ENCODE data around the gene BABAM2.

Gene BABAM2

DNA sequence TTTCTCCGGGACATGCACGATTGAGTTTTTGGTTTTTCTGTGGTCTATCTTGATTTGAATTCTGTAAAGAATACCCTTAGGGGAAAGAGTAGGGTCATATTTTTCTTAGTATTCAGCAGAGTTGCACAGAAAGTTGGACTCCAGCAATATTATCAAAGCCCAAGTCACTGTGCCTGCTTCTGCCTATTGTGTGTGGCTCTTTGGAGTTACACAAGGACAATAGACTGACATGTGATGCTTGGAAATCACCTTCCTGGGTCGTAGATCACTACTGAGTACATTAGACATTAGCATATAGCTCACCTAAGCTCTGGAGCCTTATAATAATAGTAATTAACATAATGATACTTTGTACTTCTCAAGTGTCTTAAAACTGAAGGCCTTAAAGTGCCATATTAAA is 263.3 kb downstream of the BABAM2 start:
- no peak for DNase-seq

DNA sequence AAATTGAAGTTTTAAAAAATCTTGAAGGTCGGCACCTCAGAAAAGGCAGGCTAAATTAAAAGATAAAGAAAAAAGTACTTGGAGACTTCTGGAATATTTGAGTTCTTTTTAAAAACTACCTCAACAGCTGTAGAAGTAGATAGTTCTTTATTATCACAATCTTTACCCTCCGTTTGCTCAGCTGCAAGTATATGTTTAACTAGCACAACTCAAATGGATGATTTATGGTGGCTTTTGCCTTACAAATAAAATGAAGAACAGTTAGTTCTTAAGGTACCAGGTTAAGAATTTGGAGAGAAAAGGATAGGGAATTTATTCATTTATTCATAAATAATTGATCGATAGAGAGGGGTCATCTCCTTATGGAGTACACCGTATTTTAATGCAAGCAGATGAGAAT is 264.6 kb downstream of the BABAM2 start:
- Histone ChIP-seq H3K4me1 (ENCODE audit: insufficient read depth, low read length) (no peaks in the 10 kb centered on the region), H3K9ac (ENCODE audit: low read depth, low read length) (no peak overlapping the region), H3K36me3 (ENCODE audit: insufficient read depth, low read length) (no peaks in the 10 kb centered on the region; the same call in 1 of the 2 replicates), H3K4me2 (ENCODE audit: insufficient read depth, low read length) (no peak overlapping the region), H3K27me3 (ENCODE audit: insufficient read depth, low read length, poor library complexity) (no peaks in the 10 kb centered on the region), H4K20me1 (ENCODE audit: insufficient read depth, low read length) (no peaks in the 10 kb centered on the region), H2AFZ (ENCODE audit: low read depth, low read length) (no peak overlapping the region), H3K79me2 (ENCODE audit: insufficient read depth, low read length) (no peaks in the 10 kb centered on the region), H3K4me3 (ENCODE audit: low read depth in 1 of 2, low read length in 2 of 2) (no peak overlapping the region), H3K9me3 (ENCODE audit: insufficient read depth, low read length, severe bottlenecking) (peaks cover 5% of the 10 kb centered on the region), H3K27ac (ENCODE audit: low read length) (no peak overlapping the region)
- ATAC-seq (ENCODE audit: insufficient read depth, low read depth) (no peak), DNase-seq (no peak)
- TF ChIP-seq, protein P1, sequence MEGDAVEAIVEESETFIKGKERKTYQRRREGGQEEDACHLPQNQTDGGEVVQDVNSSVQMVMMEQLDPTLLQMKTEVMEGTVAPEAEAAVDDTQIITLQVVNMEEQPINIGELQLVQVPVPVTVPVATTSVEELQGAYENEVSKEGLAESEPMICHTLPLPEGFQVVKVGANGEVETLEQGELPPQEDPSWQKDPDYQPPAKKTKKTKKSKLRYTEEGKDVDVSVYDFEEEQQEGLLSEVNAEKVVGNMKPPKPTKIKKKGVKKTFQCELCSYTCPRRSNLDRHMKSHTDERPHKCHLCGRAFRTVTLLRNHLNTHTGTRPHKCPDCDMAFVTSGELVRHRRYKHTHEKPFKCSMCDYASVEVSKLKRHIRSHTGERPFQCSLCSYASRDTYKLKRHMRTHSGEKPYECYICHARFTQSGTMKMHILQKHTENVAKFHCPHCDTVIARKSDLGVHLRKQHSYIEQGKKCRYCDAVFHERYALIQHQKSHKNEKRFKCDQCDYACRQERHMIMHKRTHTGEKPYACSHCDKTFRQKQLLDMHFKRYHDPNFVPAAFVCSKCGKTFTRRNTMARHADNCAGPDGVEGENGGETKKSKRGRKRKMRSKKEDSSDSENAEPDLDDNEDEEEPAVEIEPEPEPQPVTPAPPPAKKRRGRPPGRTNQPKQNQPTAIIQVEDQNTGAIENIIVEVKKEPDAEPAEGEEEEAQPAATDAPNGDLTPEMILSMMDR (IDR thresholded peaks at IDR 0.05; ENCODE audit: borderline replicate concordance, extremely low read depth, low read length, poor library complexity, severe bottlenecking) = no peak
- no peak for TF ChIP-seq EZH2 (IDR thresholded peaks at IDR 0.05; ENCODE audit: borderline replicate concordance, low read depth, low read length, severe bottlenecking)

More for the DNA sequence above, 263.3 kb downstream of the BABAM2 start:
- no peaks in the 10 kb centered on the region for H3K79me2 ChIP-seq (ENCODE audit: insufficient read depth, low read length)
- no peak overlapping the region for H3K27ac ChIP-seq (ENCODE audit: low read length)
- H2AFZ ChIP-seq (ENCODE audit: low read depth, low read length) = no peak overlapping the region
- H3K36me3 ChIP-seq (ENCODE audit: insufficient read depth, low read length) = peaks cover under 1% of the 10 kb centered on the region; the same call in 1 of the 2 replicates
- no peak overlapping the region for H3K4me2 ChIP-seq (ENCODE audit: insufficient read depth, low read length)
- no peak for ATAC-seq (ENCODE audit: insufficient read depth, low read depth)
- H4K20me1 ChIP-seq (ENCODE audit: insufficient read depth, low read length) = no peaks in the 10 kb centered on the region
- peaks cover 9% of the 10 kb centered on the region for H3K9me3 ChIP-seq (ENCODE audit: insufficient read depth, low read length, severe bottlenecking)
- H3K9ac ChIP-seq (ENCODE audit: low read depth, low read length) = no peak overlapping the region
- H3K27me3 ChIP-seq (ENCODE audit: insufficient read depth, low read length, poor library complexity) = no peaks in the 10 kb centered on the region
- no peaks in the 10 kb centered on the region for H3K4me1 ChIP-seq (ENCODE audit: insufficient read depth, low read length)
- TF ChIP-seq, protein P1 (IDR thresholded peaks at IDR 0.05; ENCODE audit: borderline replicate concordance, extremely low read depth, low read length, poor library complexity, severe bottlenecking) = no peak
- TF ChIP-seq EZH2 (IDR thresholded peaks at IDR 0.05; ENCODE audit: borderline replicate concordance, low read depth, low read length, severe bottlenecking) = no peak
- H3K4me3 ChIP-seq (ENCODE audit: low read depth in 1 of 2, low read length in 2 of 2) = no peak overlapping the region

DNA sequence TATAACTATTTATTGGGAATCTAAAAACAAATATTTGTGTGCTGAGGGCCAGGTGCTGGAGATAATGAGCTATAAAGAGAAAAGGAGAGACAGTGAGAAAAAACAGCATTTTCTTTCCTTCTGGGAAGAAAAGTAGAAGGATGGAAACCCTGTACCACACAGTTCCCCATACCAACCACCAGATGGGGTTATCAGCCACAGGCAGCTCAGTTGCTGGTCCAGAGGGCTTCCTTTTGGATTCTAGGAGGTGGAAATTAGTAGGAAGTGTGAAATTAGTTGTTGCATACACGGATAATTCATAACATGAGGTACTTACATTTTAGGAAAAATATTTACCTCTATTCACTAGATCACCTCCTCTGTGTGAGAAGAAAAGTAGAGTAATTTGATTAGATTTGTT is 265.1 kb downstream of the BABAM2 start:
- H3K9ac ChIP-seq (ENCODE audit: low read depth, low read length) = no peak overlapping the region
- no peaks in the 10 kb centered on the region for H3K27me3 ChIP-seq (ENCODE audit: insufficient read depth, low read length, poor library complexity)
- H3K36me3 ChIP-seq (ENCODE audit: insufficient read depth, low read length) = no peaks in the 10 kb centered on the region; the same call in 1 of the 2 replicates
- no peak overlapping the region for H3K27ac ChIP-seq (ENCODE audit: low read length)
- no peak overlapping the region for H3K4me2 ChIP-seq (ENCODE audit: insufficient read depth, low read length)
- no peaks in the 10 kb centered on the region for H3K4me1 ChIP-seq (ENCODE audit: insufficient read depth, low read length)
- no peak for DNase-seq
- H3K9me3 ChIP-seq (ENCODE audit: insufficient read depth, low read length, severe bottlenecking) = peaks cover 5% of the 10 kb centered on the region
- H2AFZ ChIP-seq (ENCODE audit: low read depth, low read length) = no peak overlapping the region
- H3K4me3 ChIP-seq (ENCODE audit: low read depth in 1 of 2, low read length in 2 of 2) = no peak overlapping the region
- TF ChIP-seq, protein P1 (IDR thresholded peaks at IDR 0.05; ENCODE audit: borderline replicate concordance, extremely low read depth, low read length, poor library complexity, severe bottlenecking) = peak; percentile 63
- no peak for TF ChIP-seq EZH2 (IDR thresholded peaks at IDR 0.05; ENCODE audit: borderline replicate concordance, low read depth, low read length, severe bottlenecking)
- no peaks in the 10 kb centered on the region for H4K20me1 ChIP-seq (ENCODE audit: insufficient read depth, low read length)
- ATAC-seq (ENCODE audit: insufficient read depth, low read depth) = no peak
- H3K79me2 ChIP-seq (ENCODE audit: insufficient read depth, low read length) = no peaks in the 10 kb centered on the region

DNA sequence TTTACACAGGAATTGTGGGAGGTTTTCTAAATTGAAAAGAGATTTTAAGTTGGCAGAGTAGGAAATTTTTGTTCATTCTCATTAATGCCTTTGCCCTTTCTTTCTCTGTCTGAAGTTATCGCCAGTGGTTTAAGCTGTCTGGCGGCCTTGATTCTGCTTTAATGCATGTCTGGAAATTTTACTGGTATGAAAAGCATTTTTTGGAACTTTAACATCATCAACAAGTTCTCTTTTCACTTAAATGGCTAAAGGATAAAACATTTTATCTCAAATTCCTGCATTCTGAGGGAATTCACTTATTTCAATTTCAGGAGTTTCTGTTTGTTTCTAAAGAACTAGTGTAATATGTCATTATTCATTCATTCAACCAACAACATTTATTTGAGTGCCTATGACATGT is 268.3 kb downstream of the BABAM2 start:
- ATAC-seq (ENCODE audit: insufficient read depth, low read depth) (no peak), DNase-seq (no peak)
- H3K36me3 ChIP-seq (ENCODE audit: insufficient read depth, low read length) = no peaks in the 10 kb centered on the region; the same call in 1 of the 2 replicates
- H2AFZ ChIP-seq (ENCODE audit: low read depth, low read length) = no peak overlapping the region
- H3K9ac ChIP-seq (ENCODE audit: low read depth, low read length) = no peak overlapping the region
- H3K4me2 ChIP-seq (ENCODE audit: insufficient read depth, low read length) = no peak overlapping the region
- no peak overlapping the region for H3K4me3 ChIP-seq (ENCODE audit: low read depth in 1 of 2, low read length in 2 of 2)
- H3K9me3 ChIP-seq (ENCODE audit: insufficient read depth, low read length, severe bottlenecking) = peaks cover 5% of the 10 kb centered on the region
- H3K27ac ChIP-seq (ENCODE audit: low read length) = no peak overlapping the region
- H3K4me1 ChIP-seq (ENCODE audit: insufficient read depth, low read length) = no peaks in the 10 kb centered on the region
- TF ChIP-seq, protein P1 (IDR thresholded peaks at IDR 0.05; ENCODE audit: borderline replicate concordance, extremely low read depth, low read length, poor library complexity, severe bottlenecking) = no peak
- no peak for TF ChIP-seq EZH2 (IDR thresholded peaks at IDR 0.05; ENCODE audit: borderline replicate concordance, low read depth, low read length, severe bottlenecking)
- no peaks in the 10 kb centered on the region for H3K27me3 ChIP-seq (ENCODE audit: insufficient read depth, low read length, poor library complexity)
- H4K20me1 ChIP-seq (ENCODE audit: insufficient read depth, low read length) = no peaks in the 10 kb centered on the region
- H3K79me2 ChIP-seq (ENCODE audit: insufficient read depth, low read length) = no peaks in the 10 kb centered on the region

Measured in DND-41 (cell line).